DMS153 treated with DMSO at 0.1 percent for 48 hours (cell line): ENCODE data around the gene TBC1D16.

Experiments used
- DNase-seq: peaks from one replicate; lab custom pipeline; 2025; ENCODE audit not compliant: unreplicated experiment; lab: John Stamatoyannopoulos, UW

Gene TBC1D16

DNA sequence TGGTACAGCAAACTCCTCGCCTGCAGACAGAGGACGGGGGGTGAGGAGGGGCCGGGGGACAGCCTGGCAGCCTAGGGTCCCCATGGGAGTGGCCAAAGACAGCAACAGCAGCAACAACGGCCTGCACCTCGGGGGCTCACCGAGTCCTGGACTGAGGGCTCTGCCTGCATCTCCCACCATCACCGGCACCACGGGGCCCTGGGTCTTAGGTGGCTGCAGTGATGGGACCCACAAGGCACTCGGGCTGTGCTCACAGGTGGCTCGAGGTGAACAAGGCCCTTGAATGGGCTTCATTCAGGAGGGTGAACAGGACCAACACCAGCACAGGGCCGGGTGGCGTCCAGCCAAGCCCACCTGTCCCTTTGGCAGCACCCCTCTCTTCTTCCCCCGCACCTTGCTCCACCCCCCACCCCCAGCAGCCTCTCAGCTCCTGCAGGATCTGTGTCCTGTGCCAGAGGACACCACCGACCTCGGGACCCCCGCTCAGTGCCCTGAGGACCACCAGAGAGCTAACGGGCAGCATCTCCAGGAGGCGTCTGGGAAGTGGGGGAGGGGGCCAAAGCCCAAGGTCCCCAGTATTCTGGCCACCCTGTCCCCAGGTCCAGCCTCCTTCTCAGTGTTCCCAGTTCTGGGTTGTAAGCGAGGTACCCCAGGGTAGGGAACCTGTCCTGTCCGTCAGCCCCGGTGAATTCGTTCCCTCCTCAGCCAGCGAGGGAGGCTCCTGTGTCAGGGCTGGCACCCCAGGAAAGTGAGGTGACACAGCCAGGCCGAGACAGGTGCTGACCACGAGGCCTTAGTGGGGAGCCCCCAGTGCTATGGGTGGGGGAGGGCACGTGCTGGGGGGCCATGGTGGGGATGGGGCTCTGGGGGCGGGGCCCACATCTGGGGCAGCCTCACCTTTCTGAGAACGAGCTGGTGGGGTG, 94.3 kb downstream of the TBC1D16 start:
- DNase-seq: no peak

DNA sequence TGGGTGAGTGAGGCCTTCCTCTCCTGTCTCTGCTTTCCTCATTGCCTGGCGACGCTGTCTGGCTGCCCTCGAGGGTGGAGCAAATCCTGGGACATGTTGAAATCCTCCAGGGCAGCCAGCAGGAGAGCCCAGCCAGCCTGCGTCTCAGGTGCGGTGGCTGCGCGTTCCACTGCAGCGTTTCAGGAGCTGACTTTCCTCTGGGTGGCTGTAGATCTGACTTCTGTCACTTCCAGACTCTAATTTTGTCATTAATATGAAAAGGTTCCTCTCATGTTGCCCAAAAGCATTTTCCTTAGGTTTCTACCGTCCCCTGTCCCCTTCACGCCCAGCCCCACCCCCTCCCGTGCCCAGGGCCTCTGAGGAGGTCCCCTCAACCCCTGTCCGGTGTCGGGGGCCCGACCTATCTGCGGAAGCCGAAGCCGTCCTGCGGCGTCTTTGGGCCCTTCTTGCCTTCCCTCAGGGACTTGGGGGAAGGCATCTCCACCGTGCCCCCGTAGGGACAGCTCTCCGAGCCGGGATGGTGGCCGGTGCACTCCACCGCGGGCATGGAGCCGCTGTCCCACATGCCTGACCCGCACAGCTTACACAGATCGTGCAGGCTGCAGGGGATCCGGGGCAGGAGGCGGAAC, 95.1 kb downstream of the TBC1D16 start:
- no peak for DNase-seq

DNA sequence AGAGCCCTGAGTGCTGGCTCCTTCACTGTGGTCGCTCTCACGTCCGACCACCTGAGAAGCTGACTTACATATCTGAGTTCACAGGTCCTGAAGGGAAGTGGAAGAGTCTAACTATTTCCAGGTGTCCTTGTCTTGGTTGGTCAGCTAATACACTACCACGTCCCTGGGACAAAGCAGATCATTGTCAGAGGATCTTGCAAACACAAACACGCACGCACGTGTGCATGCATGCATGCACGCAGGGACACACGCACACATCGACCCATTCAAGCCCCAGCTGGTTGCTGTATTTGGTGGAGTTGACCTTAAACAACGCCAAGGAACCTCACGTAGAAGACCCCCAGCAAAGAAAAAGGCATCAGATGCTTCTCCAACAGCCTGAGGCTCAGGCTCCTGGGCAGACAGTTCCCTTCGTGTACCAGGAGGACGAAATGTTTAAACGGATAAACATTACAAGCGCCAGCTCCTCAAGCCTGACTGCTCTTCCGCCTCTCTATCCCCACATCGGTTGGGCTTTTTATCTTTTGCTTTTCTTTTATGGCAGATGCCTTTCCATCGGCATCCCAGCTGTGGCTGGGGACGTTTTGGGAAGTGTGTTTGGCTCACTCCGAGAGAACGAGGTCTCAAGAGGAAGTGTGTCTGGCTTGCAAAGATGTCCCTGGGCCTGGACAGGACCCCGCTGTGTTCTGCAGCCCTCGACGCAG, 95.8 kb downstream of the TBC1D16 start:
- DNase-seq: no peak

DNA sequence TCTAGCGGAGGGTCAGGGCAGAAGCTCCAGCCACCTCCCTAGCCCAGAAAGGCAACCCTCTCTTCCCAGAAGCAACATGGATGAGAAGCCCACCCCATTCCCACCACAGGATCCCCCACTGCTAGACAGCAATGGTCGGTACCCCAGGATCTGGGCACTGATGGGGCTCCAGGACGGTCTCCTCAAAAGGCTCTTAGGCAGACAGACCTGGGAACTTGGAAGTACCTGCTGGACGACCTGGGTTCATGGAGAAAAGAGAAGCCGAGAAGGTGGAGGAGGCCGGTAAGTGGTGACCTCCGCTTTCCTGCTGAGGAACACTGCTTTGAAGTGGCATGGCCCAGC, 96.6 kb downstream of the TBC1D16 start:
- DNase-seq: no peak

DNA sequence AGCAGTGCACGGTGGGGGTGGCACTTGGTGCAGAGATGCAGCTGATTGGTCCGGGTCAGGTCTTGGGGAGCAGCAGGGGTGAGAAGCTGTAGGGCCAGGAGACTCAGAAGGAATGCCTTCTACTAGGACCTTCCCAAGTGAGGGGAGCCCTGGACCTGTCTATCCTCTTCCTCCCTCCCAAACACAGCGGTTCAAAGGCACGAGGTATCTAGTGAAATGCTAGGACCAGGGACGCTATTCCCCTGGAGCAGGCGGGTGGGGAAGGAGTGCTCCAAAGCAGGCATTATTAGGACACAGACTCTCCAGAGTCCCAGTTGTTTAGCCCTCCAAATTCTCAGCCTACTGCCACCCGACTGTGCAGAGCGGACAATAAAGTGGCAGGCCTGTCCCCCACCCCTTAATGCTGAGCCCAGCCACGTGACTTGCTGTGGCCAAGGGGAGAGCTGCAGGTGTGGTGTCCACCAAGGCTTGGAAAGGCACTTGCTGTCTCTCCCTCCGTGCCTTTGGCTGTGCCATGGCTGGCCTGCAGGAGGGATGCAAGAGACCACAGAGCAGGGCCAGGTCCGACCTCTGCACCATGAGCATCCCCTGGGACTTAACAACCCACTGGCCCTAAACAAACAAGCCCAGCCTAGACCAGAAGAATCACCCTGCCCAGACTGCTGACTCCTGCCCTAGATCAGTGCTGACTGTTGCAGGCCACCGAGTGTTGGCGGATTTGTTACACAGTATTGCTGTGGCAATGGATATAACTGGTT, 97.2 kb downstream of the TBC1D16 start:
- no peak for DNase-seq

DNA sequence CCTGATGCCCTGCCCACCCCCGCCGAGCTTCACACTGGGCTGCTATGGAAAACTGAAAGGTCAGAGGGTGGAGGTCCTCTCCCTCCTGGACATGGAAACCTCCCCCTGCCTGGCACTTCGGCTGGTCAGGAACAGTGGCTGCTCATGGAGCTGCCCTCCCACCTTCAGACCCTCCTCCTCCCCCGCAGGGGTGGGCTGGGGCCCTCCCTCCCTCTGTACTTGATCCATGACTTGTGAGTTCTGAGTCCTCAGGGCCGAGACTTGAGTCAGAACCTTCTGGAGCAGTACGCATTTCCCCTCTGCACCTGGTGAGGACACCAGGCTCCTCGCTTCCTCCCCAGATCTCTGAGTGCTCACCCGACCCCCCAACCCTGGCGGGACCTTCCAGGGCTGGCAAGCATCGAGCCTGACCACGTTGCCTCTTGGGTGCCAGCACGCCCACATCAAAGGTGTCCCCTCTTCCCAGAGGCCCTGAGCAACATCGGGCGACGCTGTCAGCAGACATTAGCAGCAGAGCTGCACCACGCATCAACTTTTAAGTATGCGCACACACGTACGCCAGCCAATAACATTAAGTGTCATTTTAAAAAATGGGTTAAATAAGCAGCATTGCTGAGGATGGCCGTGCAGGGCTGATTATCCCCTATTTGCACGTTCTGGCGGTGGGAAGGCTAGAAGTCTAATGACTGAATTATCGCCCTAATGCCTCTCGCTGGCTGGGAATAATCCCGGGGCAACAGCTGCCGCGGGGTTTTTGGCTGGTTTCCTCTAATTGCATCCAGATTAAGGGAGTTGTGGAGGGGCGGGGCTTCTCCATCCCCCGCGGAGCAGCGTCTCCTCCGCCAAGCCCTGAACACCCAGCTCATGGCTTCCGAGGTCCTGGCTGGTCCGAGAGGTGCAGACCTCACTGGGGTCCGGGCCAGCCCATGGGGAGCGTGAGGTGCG, 98.0 kb downstream of the TBC1D16 start:
- no peak for DNase-seq

DNA sequence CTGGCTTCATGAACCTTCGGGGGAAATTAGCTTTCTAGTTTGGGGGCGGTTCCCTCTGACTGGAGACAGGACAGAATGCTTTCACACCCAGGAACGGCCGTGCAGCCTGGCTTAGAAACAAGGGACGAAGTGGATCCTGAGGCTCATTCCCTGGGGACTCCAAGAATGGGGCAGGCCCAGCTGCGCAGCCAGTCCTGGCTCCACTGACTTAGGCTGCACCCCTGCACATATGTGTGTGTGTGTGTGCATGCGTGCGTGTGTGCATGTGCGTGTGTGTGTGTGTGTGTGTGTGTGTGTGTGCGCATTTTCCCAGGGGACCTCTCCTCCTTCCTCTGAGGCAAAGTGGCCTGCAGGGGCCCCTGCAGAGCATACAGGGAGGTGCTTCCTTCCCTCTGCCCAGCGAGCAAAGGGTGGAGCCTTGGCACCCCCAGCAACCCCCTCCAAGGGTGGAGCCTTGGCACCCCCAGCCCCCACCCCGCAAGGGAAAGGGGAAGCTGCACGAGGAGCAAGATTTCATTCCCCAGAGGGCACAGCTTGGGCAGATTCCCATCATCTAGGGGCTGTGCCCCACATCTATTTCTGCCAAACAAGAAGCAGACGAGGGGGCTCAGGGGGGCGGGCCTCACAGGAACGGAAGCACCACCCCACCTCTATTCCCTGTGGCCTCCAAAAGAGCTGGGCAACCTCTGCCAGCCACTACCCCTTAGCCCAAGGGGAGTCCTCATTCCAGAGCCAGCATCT, 98.9 kb downstream of the TBC1D16 start:
- no peak for DNase-seq

DNA sequence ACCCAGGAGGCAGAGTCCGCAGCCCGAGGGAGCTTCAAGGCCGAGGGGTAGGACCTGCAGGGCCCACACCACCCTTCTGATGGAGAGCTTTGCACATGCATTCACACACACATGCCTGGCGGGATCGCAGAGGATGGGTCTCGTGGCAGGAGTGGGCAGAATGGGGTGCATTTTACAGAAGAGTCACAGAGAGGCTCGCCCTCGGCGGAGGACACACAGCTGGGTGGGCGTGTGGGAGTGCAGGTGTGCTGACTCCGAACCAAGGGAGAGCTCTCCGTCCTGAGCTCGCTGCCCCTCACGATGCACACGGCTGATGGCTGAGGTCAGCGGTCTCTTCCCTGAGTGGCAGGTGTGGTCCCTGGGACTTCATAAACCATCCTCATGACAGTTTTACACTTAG, 99.6 kb downstream of the TBC1D16 start:
- DNase-seq: no peak

DNA sequence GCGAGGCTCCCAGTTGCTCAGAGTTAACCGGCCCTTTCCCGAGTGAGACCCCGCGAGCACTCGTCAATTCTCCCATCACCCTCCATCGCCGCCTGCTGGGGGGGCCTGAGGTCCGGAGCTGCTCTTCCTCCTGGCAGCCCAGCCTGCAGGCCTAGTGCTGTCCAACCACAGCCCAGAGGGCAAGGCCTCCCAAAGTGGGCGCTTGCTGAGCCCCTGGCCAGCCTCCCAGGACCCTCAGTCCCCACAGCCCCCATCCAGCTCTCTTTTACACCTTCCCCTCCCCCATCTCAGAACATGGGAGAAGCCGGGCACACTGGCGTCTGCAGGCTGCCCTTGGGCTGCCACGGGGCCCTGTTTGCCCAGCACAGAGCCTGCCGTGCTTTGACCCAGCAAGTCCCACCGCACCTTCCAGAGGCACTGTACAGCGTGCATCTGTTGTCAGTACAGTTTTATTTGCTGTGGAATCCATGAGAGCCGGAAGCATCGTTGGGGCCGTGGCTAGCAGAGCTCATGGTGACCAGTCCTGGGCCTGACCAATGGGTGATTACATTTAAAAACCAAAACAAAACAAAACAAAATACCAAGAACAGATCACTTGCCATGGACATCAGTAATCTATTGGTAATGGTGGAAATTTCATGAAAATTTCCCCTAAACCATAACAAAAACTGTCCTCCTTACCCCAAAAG, 100.3 kb downstream of the TBC1D16 start:
- DNase-seq: no peak

DNA sequence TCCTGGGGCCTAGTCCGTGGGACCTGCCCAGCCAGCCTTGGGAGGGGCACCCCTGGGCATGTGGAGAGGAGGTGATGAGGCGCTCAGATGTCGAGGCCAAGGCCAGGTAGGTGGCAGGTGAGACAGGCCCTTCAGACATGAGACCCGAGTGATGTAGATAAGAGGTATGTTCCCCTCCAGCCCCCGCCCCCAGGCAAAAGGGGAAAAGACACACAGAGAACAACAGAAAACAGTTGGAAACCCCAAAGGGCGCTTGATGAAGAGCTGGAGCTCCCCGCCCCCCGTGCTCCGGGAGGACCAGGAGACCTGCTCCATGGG, 101.1 kb downstream of the TBC1D16 start:
- DNase-seq: no peak

DNA sequence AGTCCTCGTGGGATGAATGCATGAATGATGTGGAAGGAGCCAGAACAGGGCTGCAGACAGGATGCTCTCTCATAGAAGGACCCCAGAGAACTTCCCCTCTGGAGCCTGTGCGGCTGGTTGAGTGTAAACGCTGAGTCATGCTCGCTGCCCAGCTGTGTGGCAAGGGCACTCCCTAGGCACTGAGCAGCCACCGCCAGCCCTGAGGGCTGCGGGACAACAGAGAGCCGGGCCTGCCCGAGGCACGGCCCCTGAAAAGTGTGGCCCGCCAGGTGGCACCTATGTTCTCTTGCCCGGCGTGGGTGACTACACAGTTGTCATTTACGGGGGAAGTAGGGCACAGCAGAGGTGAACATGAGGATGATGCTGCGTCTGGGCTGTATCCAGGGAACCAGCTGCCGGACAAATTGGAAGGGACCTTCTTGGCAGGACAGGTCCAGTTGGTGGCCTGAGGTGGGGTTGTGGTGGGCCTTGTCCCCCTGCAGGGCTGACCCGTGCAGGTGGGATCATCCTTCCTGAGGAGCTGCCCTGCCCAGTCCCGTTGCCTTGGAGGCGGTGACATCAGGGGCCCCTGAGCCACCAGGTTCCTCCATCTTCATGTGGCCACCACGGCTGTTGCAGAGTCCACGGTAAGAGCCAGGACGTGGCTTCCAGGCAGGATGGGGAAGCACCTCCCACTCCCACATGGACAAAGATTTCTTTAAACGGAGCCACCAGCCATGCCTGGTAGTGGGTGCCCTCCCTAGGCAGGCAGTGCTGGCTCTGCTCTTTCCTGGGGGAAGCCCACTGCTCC, 101.6 kb downstream of the TBC1D16 start:
- peak; percentile 44 for DNase-seq

DNA sequence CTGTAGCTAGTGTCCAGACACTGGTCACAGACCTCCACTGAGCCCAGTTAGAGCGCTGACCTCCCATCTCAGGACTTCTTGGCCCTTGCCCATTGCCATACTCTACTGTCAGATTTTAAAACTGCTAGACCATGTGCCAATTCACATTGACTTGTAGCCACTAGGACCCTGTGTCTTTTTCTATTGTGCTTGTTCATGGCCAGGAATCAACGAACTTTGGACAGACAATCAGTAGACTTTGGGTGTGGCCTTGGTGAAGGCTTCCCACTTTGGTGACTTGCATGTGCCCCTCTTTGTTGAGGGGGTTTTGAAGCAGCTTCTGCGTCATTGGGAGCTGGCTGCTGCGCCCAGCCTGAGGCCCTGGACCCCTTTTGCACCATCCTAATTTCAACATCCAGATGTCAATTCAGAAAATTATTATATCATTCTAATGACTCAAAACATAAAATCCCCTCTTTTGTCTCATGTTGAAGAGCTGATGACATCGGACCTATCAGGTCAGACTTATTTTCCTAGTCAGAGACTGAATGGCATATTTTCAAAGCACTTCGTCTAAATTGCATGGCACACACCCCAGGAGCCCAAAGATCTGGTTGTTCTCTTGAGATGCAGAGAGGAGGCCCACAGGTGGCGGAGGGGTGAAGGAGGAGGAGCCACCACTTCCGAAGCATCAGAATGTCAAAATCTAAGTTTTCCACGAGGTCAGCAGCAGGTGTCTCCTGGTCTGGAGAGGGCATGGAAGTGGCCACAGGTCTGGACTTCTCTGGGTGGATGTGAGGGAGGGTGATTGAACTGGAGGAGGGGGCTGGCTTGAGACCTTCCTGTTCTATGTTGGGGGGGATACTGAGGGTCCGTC, 103.0 kb downstream of the TBC1D16 start:
- no peak for DNase-seq

DNA sequence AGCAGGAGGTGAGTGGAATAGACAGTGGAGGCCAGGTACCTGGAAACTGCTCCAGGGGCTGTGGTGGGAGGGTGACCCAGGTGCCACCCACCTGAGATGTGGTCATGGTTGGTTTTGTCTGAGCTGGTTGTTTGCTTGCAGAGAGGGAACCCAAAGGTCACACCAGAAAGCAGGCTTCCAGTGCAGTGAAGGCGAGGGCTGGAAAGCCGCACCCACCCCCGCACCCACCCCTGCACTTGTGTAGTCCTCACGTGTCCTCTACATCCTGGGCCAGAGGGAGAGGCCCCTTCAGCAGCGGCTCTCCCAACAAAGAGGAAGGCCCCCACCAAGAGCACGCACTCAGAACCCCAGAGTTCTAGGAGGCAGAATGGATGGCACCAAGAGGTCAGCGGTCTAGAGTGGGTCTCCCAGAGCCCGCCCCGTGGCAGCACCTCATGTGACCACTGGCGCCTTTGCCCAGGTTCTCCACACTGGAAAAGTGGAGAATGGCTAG, 103.8 kb downstream of the TBC1D16 start:
- DNase-seq: no peak

DNA sequence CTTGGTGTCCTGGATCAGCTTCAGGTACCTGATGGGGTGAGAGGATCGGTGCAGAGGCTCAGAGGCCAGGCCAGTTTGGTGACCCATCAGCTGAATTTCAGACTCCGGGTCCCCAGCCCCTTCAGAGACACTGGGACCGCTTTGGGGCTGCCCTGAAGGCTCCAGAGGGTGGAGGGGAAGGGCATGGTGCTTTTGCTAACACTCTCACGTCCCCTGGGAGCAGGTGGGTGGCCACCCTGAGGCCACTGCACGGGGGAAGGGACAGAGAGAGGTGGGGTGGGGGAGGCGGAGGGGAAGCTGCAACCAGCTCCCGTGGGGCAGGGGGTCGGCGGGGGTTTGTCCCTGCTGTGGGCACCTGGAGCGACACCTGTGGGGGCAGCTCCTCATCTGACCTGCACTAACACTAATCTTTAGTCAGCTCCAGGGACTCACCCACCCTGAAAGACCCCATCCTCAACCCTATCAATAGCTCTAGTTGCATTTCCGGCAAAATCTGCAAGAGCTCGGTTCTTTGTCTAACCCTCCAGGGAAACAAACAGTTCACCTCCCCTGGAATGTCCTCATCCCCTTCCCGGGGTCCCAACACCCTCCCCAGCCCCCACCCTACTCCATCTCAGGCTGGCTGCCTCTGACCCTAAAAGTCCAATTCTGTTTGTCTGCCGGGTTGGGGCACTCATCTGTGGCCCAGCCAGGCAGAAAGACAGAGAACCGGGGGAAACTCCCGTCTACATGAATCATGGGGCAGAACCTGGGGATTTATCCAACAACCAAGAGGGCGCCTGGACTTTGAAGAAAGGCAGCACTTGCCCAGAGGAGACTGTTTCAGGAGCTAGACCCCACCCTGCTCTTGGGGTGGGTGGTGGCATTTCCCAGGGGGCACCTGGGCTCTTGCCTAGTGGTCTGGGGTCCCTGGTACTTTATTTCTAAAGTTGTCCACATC, 104.5 kb downstream of the TBC1D16 start:
- DNase-seq: no peak

DNA sequence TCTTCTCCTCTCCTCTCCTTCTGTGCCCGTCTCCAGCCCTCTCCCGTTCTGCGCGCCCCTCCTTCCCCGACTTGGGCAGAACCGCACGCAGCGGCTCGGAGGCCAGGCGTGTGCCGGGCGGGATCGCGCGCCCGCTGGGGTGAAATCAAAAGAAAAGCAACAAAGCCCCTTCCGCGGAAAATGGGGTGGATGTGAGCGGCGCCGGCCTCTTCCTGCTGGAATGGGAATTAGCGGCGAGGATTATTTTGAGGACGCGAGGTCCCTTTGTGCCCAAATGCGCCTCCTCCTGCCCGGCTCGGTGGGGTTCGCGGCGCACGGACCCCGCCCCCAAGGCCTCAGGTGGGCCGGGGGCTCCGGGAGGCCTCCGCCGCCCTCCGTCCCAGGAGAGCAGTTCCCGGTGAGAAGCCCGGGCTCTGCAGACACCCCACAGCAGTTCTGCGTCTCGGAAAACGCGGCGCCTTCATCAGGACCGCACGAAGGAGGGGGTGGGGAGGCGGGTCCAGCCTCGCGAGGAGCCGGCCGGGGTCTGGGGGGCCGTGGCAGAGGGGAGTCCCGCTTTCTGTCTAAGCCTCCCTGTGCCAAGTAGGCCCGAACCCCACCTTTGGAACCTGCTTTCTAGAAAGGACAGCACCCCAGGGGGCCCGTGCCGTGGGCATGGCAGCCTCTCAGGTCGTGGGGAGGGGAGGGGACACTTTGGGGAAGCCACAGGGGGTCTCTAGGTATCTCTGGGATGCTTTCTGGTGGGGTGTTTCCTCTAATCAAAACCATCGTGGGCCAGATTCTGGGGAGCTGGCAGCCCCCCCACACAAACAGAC, 105.4 kb downstream of the TBC1D16 start:
- no peak for DNase-seq
